D341Med (cell line): ENCODE results near the gene CCR7.
A peak's percentile ranks its signal among the peaks of the same experiment; 100 is the strongest.
"Not testable (repeated sequence)": the region's sequence is repeated elsewhere in the genome, so short reads cannot be mapped to it uniquely, and the experiment has no call there.

Experiments used
- DNase-seq: peaks from one replicate; pipeline ENCODE4 v3.0.0; 2012; ENCODE audit warnings: low spot score

Gene CCR7

GRCh38 chr17:40597156-40597555 is 31.9 kb upstream of the CCR7 start:
- DNase-seq = no peak

- no peak for DNase-seq
Measured at GRCh38 chr17:40596261-40596919, 31.1 kb upstream of the CCR7 start.

GRCh38 chr17:40590742-40591141 is 25.5 kb upstream of the CCR7 start:
- peak; percentile 12 for DNase-seq

- no peak for DNase-seq
Measured at GRCh38 chr17:40588552-40588951, 23.3 kb upstream of the CCR7 start.

GRCh38 chr17:40586264-40586663 is 21.0 kb upstream of the CCR7 start:
- DNase-seq = not testable (repeated sequence)

- DNase-seq = not testable (repeated sequence)
Measured at GRCh38 chr17:40584950-40585349, 19.7 kb upstream of the CCR7 start.

- DNase-seq = peak; percentile 20
Measured at GRCh38 chr17:40582328-40582901, 17.1 kb upstream of the CCR7 start.

- no peak for DNase-seq
Measured at GRCh38 chr17:40580140-40580539, 14.9 kb upstream of the CCR7 start.

- DNase-seq = no peak
Measured at GRCh38 chr17:40579471-40579870, 14.2 kb upstream of the CCR7 start.

GRCh38 chr17:40577611-40578065 is 12.4 kb upstream of the CCR7 start:
- no peak for DNase-seq

- DNase-seq = peak; percentile 26
Measured at GRCh38 chr17:40576113-40576740, 11.0 kb upstream of the CCR7 start.

GRCh38 chr17:40574292-40574691 is 9.0 kb upstream of the CCR7 start:
- DNase-seq = no peak

- not testable (repeated sequence) for DNase-seq
Measured at GRCh38 chr17:40572245-40572993, 7.1 kb upstream of the CCR7 start.

- DNase-seq = no peak
Measured at GRCh38 chr17:40568074-40568836, 3.0 kb upstream of the CCR7 start.

GRCh38 chr17:40567377-40567776 is 2.1 kb upstream of the CCR7 start:
- DNase-seq = no peak

- DNase-seq = peak; percentile 19
Measured at GRCh38 chr17:40565769-40566409, 617 bp upstream of the CCR7 start.

- DNase-seq = peak; percentile 19
Measured at GRCh38 chr17:40564195-40564882, 933 bp downstream of the CCR7 start.

GRCh38 chr17:40563220-40564052 is 1.8 kb downstream of the CCR7 start:
- DNase-seq = peak; percentile 20

GRCh38 chr17:40562838-40563219 is 2.4 kb downstream of the CCR7 start:
- DNase-seq = no peak
